Stimulated activated CD8-positive, alpha-beta memory T cell treated with anti-CD3 and anti-CD28 coated beads, Interleukin-12 subunit alpha, Interleukin-12 subunit beta, amount 100 ng/mL, for 1 hour (primary cell): ENCODE measurements around the gene FAM53A.

Experiments used
- DNase-seq: peaks from one replicate; pipeline ENCODE4 v3.0.0-alpha.2; 2020; ENCODE audit warnings: low read depth

FAM53A gene

DNA sequence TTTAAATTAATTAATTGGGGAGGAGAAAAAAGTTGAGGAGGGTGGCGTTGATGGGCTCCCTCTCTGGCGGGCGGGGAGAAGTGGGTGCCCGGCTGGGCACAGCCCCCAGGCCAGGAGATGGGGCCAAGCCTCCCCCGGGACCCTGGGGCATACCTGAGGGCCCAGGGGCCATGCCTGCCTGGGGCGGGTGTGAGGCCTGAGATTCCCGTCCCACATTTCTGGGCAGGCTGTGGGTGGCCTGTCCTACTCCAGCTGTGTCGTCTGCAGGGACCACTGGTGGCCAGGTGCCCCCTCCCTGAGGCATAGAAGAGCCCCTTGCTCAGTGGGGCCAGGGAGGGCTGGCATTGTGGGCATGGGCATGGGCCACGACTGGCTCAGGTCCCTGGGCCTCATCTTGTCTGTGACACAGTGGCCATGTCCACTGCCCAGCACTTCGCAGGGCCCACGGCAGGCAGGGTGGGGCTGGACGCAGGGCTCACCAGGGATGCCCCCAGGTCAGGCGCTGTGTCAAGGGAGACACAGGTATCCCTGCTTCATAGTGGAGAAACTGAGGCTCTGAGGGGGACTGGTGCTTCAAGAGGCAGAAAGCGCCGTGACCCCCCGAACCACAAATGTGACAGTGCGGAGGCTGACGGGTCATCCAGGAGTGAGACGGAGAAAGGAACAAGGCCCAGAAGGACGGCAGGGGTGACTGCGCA, 60.1 kb downstream of the FAM53A start:
- no peak for DNase-seq

DNA sequence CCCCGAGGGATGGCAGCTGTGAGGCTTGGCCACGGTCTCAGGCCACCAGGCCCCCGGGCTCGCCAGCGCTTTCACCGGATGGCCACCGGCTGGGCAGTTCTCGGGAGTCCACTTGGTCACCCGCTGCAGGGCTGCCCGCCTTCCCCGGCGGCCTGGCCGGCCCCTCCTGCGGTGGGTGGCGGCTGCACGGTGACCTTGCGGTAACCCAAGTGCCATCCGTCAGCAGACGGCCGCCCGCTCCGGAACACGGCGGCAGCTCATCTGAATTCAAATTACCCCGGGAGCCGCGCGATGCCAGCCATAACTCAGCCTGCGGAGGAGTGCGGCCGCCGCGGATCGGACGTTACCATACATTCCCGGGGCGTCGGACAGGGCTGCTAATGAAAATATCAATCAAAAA, 60.7 kb downstream of the FAM53A start:
- no peak for DNase-seq

DNA sequence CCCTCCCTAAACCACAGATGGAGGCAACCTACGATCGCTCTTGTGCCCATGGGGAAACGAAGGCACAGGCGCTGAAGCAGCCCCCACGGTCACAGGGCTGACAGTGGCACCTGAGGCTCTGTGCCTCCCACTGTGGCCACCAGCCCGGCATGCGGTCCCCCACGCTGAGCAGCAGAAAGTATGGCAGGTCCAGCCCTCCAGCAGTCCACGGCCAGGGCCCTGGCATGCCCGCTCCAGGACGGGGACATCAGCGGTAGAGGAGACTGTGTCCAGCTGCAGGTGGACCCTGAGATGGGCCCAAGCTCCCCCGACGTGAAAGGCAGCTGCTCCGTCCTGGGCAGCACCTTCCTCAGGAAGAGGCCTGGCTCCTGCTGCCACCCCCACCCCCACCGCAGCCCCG, 61.2 kb downstream of the FAM53A start:
- DNase-seq: no peak

DNA sequence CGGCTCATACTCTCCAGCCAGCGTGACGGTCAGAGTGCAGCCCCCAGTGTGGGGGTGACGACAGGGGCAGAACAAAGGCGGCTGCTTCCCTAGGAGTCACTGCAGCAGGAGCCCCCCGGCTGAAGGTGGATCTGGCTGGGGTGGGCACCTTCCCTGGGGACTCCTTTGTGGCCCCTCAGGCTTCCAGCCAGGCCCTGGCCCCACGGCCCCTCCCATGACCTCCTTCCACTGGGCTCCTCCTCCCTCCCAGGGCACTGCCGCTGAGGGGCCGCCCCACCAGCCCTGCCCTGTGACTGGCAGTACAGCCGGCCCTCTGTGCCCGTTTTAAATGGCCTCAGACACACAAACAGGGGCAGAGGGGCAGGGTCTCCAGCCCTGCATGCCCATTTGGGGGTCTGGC, 61.9 kb downstream of the FAM53A start:
- DNase-seq: no peak

DNA sequence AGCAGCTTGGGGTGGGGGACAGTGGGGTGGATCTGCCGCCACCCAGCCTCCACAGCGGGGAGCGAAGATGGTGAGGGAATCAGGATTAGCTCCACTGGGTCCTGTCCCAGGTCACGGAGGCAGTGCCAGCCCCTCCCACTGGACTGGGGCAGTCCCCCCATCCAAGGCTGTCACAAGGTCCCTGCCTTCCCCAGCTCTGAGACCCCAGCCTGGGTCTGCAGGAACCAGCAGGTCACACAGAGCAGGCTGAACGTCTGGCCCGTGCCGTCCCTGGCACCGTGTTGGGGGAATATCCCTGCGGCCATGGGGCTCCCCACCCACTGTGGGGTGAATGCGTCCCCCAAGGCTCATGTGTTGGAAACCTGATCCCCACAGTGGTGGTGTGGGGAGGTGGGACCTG, 62.6 kb downstream of the FAM53A start:
- no peak for DNase-seq

DNA sequence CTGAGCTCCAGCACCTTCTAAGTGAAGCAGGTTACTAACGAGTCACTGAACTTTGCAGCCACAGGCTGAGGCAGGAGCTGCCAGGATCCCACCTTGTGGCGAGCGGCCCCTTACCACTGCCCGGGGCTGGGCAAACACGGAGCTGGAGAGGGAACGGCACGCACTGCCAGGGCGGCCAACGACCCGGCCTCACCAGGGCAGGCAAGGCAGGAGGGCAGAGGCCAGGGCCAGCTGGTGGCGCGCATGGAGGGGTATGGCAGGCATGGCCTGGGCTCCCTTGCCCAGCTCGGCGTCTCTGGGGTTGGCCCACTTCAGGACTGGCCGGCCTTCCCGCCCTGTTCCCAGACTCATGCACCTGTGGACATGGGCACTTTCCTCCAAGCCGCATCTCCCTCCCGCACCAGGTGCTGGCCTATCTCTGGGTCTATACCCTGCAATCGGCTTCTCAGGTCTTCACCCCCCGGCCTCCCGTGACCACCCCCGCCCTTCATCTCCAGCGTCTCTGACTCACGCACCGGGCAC, 64.9 kb downstream of the FAM53A start:
- no peak for DNase-seq

DNA sequence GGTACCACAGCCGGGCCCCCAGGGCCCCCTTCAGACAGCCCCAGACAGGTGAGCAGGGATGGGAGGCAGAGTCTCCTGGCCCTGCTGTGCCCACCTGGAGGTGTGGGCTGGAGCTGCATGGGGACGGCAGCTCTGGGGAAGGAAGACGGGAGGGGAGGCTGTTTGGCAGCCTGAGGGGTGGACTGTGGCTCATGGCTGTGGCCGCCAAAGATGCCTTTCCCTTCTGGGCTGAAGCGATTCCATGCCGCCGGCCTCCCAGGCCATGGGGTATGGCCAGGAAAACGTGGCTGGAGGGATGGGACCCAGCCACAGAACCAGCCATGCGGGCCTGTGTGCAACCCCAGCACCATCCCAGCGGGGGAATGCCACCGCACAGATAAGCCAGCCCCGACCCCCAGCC, 65.7 kb downstream of the FAM53A start:
- no peak for DNase-seq

DNA sequence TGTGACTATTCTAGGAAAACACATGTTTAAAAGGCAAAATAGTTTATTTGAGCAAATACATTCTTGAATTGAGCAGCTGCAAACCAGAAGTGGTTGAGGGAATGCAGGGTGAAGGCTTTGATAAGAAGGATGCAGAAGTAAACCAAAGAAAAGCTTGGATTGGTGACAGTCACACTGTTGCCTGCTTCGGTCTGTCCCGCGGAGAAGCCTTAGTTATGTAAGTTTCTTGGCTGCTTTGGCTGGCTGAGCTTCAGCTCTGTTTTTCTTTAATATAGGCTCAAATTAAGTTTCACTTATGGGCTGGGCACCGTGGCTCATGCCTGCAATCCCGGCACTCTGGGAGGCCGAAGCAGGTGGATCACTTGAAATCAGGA, 67.6 kb downstream of the FAM53A start:
- DNase-seq: no peak

DNA sequence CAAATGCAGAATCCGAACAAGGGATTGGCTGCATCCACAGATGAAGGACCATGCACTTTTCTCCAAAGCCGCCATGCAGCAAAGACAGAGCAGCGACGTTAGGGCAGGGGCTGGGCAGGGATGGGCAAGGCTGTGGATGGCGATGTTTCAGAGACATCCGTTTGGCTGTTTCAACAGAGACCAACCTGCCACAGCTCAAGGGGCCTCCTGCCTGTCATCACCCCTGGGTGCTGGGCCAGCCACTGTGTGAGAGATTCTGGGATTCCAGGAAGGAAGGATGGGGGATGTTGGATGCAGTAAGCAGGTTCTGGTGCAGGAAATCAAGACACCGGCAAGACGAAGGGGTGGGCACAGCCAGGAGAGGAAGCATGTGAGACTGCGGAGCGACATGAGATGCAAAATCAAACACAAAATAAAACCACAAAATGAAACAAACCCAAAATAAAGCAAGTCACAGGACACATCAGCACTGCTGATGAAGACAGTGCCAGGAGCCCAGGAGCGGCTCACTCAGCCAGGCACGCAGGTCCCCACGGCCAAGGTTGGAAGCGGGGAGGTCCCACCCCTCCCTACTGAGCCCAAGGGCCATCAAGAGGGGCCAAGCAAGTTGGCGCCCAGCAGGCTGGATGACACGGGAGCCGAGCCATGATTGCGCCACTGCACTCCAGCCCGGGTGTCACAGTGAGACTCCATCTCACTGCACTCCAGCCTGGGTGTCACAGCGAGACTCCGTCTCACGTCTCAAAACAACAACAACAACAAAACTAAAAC, 68.1 kb downstream of the FAM53A start:
- DNase-seq: no peak

DNA sequence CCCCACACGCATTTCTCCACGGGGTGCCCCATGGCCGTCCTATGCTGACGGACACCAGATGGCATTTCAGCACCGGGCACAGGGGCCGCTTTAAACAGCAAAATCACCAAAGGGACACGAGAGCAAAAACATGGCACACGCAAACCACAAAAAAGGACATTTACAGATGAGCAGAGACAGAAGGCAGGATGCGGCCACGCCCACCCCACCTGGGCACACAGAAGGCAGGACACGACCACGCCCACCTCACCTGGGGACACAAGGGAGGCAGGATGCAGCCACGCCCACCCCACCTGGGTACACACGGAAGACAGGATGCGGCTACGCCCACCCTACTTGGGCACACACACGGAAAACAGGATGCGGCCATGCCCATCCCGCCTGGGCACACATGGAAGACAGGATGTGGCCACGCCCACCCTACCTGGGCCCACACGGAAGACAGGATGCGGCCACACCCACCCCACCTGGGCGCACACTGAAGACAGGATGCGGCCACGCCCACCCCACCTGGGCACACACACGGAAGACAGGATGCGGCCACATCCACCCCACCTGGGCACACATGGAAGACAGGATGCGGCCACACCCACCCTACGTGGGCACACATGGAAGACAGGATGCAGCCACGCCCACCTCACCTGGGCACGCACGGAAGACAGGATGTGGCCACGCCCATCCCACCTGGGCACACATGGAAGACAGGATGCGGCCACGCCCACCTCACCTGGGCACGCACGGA, 69.1 kb downstream of the FAM53A start:
- DNase-seq: no peak

DNA sequence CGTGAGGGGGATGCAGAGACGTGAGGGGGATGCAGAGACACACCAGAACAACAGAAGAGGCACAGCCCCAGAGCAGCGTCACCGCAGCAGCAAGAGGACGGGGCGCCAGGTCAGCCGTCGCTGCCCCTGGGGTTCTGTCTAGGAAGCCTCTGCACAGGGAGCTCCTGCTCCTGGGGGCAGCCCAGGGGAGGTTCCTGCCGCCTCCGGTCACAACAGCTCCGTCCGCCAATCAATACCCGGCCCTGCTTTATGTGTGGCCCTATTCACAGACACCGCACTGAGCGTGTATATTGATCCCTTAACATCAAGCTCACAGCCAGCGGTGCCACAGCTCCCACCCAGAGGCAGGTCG, 69.6 kb downstream of the FAM53A start:
- no peak for DNase-seq

DNA sequence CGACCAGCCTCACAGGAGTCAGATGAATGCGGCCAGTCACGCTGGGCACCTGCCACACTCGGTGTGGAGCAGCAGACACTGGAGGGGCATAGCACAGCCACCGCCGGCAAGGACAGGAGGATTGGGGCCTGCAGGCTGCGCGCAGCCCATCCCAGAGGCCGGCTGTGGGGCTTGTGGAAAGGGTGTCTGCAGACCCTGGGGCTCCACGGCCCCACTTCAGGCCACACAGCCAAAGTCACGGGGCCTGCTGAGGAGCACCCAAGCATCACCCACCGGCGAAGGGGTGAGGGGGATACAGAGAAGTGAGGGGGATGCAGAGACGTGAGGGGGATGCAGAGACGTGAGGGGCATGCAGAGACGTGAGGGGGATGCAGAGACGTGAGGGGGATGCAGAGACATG, 70.1 kb downstream of the FAM53A start:
- no peak for DNase-seq

DNA sequence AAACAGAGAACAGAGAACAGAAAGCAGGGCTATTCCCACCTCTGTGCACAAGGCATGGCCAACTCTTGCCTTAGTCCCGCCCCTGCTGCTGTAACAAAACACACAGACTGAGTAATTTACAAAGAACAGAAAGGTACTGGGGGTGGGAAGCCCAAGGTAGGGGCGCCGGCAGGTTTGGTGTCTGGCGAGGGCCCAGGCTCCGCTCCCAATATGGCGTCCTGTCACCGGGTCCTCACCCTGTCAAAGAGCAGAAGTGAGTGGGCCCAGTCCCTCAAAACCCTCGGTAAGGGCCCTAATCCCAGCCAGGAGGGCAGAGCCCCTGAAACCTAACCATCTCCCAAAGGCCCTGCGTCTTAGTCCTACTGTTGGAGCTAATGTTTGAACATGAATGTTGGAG, 71.0 kb downstream of the FAM53A start:
- no peak for DNase-seq

DNA sequence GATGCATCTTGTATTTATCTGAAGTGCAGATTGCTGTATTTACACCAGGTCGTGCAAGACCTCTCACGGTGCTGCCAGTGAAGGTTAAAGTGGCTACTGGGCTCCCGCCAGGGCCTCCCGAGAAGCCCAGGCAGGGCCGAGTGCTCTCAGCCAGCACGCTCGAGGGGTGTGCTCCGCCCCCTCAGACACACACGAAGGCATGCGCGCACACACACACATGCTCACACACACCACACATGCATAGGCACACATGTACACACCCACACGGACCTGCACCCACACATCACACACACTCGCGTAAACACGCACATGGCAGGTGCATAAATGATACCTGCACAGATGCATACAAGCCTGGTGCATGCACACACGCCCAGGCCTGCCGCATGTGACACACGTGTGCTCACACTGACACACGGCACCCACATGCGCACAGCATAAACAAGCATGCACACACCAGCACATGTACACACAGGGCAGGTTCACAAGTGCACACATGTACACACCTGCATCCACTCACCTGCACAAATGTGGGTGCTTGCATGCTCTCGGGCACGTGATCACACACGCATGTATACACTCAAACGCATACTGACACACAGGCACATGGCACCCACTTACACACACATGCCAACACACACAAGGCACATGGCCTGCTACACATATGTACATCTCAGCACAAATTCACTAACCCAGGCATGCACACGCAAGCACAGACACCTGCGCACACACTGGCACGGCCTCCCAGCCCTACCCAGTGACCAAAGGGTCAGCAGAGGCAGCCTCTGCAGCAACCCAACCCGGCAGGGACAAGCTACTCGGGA, 71.6 kb downstream of the FAM53A start:
- no peak for DNase-seq

DNA sequence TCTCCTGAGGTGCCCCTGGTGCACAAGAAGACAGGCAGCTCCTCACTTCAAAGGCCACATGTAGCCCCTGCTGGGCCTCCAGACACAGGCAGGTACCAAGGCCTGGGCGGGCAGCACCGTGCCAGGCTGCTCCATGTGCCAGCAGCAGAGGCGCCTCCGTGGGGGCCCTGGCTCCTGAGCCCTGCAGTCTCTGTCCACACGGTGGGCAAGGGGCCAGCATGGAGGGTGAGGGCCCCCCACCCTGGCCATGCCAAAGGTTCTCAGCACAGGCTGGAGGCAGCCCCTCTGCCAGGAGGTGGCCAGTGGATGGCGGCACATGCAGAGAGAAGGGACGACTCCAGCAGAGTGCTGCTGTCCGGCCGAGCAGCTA, 72.6 kb downstream of the FAM53A start:
- DNase-seq: no peak

DNA sequence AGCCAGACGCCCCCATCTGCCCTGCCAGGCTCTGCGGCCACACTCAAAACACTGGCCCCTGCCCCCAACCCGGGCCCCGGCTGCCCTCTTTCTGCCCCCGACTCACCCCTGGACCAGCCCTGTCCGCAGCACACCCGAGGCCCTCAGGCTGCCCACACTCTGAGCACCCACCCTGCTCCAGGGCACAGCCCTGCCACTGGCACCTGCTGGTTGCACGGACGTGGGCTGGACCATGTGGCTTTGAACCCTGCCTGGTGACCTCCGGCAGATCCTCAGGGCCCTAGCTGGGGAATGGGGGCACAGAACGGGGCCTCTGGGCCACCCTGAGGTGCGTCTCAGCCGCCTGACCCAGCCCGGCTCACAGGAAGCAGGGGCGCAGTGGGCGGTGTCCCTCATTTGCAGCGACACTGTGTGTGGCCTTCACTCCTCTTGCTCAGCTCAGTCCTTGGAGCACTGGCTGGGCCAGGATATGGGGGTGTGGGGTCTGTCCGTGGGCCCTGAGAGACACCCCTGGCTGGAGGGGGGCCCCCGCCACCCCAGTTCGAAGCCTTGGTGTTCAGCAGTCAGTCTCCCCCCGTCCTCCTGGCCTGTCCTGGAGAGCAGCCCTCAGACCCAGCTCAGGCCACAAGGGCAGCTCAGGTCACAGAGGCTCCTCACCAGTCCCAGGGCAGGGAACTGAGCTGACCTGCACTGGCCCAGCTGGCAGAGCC, 73.2 kb downstream of the FAM53A start:
- no peak for DNase-seq

DNA sequence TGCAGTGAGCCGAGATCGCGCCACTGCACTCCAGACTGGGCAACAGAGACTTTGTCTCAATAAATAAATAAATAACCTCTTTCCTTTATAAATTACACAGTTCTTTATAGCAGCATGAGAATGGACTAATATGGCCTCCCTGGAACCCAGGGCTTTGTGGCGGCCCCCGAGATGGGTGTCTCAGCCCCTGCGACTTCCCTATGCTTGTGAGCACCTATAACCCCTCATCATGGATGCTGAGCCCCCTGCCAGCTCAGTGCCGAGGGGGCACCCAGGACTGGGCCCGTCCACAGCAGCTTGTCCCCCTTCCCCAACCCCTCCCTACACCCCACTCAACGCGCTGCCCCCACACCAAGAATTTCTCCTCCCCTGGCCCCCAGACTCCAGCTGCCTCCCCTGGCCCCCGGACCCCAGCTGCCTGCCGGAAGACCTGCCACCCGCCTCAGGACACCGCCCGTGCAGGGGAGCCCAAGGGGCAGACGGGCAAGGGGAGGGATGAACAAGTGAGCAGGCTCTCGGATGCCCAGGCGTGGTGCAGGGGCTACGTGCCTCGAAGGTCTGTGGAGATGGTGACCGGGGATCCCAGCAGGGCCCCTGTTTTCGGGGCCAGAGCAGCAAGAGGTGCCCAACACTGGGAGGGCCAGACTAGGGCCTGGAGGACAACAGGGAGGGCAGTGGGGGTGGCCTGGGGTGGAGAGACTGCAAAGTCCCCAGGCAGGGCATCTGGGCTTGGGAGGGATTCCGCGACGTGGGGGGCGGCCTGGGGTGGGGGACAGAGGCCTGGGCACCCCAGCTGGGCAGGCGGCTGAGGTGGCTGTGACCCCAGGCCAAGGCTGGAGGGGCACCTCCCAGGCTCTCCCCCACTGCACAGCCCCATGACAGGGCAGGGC, 74.0 kb downstream of the FAM53A start:
- DNase-seq: no peak

DNA sequence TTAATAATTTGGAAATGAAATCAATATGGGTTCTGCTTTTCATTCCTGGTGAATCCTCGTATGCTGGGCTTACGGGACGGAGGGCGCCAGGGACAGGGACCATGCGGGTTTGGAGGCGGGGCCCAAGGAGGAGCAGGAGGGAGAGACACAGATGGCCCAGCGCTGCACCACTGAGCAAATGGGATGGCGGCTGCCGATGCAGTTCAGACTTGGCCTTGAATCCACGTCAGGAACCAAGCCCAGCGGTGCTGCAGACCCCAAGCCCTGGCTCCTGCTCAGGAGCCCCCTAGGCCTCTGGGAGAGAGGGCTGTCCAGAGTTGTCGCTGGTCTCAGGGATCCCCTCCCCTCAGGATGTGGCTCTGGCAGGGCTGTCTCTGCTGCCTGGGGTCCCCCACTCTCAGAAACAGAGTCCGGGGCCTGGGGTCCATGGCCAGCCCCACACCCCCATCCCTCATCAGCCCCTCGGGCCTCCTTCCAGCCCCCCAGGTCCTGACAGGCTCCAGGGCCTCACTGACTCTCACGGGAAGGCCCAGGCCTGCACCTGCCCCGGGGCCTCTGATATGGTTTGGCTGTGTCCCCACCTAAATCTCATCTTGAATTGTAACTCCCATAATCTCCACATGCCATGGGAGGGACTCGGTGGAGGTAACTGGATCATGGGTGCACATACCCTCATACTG, 75.2 kb downstream of the FAM53A start:
- no peak for DNase-seq

DNA sequence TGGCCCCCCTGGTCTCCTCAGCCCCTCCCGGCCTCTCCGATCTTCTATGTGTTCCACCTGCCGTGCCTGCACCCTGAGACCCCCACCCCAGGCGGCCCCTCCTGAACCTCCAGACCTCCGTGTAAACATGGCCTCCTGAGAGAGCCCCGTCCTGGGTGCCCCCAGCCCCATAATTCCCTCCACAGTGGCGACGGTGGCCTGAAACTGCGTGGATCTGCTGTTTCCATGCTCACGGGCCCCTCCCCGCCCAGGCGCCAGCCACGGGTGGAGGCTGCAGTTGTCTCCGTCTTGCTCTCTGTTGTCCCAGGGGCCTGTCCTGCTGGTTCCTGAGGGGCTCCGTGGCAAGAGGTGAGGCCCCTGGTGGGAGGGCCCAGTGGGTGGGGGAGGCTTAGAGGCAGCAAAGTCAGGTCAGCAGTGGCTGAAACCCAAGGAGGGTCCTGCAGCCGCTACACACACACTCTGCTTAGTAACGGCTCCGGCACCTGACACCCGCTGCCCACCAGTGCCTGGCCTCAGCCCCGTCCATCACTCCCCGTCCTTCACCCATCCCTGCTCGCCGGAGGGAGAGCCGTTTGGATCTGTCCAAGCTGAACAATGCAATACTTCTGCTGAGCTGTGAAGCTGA, 75.8 kb downstream of the FAM53A start:
- no peak for DNase-seq
